PC-3 (cell line): ENCODE measurements around the gene BACE1. TPM values are rescaled to one million over a fixed set of nuclear protein-coding genes. Genes with fewer than 3 reads are reported as not detected.

Source experiments
- ATAC-seq: fragments of 200-7000 bp; cut with Tn5 transposase; 2 replicates; pipeline ENCODE4 v1.9.1; 2020; ENCODE audit warnings: mild to moderate bottlenecking, moderate library complexity
- BruUV-seq: library from RNA; stranded (reverse); fragments of 400-500 nt; replicated peaks from 2 replicates; lab custom pipeline; 2021; lab: Mats Ljungman, UMichigan
- CTCF ChIA-PET: fragments of 300-600 bp; sonication (Branson Sonifier 250); formaldehyde crosslinking; loops from one replicate; lab custom pipeline; 2022; ENCODE audit warnings: antibody characterized with exemption; lab: Charles Lee
- POLR2A ChIA-PET: fragments of 300-600 bp; sonication (Branson Sonifier 250); formaldehyde crosslinking; loops from one replicate; lab custom pipeline; 2022; ENCODE audit warnings: antibody characterized with exemption; ENCODE audit not compliant: unreplicated experiment; lab: Charles Lee
- DNase-seq: peaks from one replicate; pipeline ENCODE4 v3.0.0-alpha.2; 2015
- H2AFZ ChIP-seq: fragments of 300-600 bp; sonication (generic); 2 replicates; pipeline ENCODE4 v1.6.0; 2016; ENCODE audit warnings: antibody characterized with exemption, low read length
- H3F3A ChIP-seq: fragments of 300-600 bp; sonication (generic); one replicate; pipeline ENCODE4 v1.6.0; 2017; ENCODE audit warnings: antibody characterized with exemption, low read length, control low read depth, mild to moderate bottlenecking; ENCODE audit not compliant: unreplicated experiment
- H3K27ac ChIP-seq: fragments of 300-600 bp; sonication (generic); 2 replicates; pipeline ENCODE4 v1.5.1; 2016; ENCODE audit warnings: mild to moderate bottlenecking, low read length
- H3K27me3 ChIP-seq: fragments of 300-600 bp; sonication (generic); 2 replicates; pipeline ENCODE4 v1.6.1; 2016; ENCODE audit warnings: low read length, mixed read lengths
- H3K36me3 ChIP-seq: fragments of 300-600 bp; sonication (generic); 2 replicates; pipeline ENCODE4 v1.6.1; 2016; ENCODE audit warnings: low read depth, mixed run types, low read length, mixed read lengths
- H3K4me1 ChIP-seq: fragments of 300-600 bp; sonication (generic); 2 replicates; pipeline ENCODE4 v1.5.1; 2016; ENCODE audit warnings: low read length; ENCODE audit not compliant: insufficient read depth
- H3K4me2 ChIP-seq: fragments of 300-600 bp; sonication (generic); 2 replicates; pipeline ENCODE4 v1.6.0; 2016; ENCODE audit warnings: low read length
- H3K4me3 ChIP-seq: fragments of 300-600 bp; sonication (generic); 2 replicates; pipeline ENCODE4 v1.5.1; 2016; ENCODE audit warnings: mild to moderate bottlenecking, low read length, mixed read lengths
- H3K79me2 ChIP-seq: fragments of 300-600 bp; sonication (generic); 2 replicates; pipeline ENCODE4 v1.6.1; 2017; ENCODE audit warnings: low read length, mixed read lengths
- H3K9ac ChIP-seq: fragments of 300-600 bp; sonication (generic); 2 replicates; pipeline ENCODE4 v1.6.0; 2016; ENCODE audit warnings: mild to moderate bottlenecking, low read length
- H3K9me2 ChIP-seq: fragments of 300-600 bp; sonication (generic); replicated peaks from 2 replicates; pipeline ENCODE4 v1.6.1; 2016; ENCODE audit warnings: mixed run types, low read length, mixed read lengths
- H3K9me3 ChIP-seq: fragments of 300-600 bp; sonication (generic); 2 replicates; pipeline ENCODE4 v1.6.1; 2016; ENCODE audit warnings: low read length, mixed read lengths
- H4K20me1 ChIP-seq: fragments of 300-600 bp; sonication (generic); 2 replicates; pipeline ENCODE4 v1.6.1; 2016; ENCODE audit warnings: low read length, mixed read lengths
- EZH2 ChIP-seq: fragments of 300-600 bp; sonication (generic); IDR thresholded peaks from one replicate; pipeline ENCODE4 v1.6.1; 2017; ENCODE audit warnings: antibody characterized with exemption, mild to moderate bottlenecking, low read length; ENCODE audit not compliant: unreplicated experiment
- EZH2phosphoT487 ChIP-seq: fragments of 300-600 bp; sonication (generic); IDR thresholded peaks from 2 replicates; pipeline ENCODE4 v1.6.1; 2018; ENCODE audit warnings: mild to moderate bottlenecking, antibody characterized with exemption, low read length, borderline replicate concordance
- intact Hi-C: fragments of 100-400 bp; cut with micrococcal nuclease; formaldehyde crosslinking; loops from 2 replicates; pipeline ENCODE4 v1.9.0; 2023
- total RNA-seq: library from RNA; depleted of rRNA; stranded (reverse); fragments of >200 nt; gene quantifications from 2 replicates; pipeline ENCODE4 v1.2.3, GENCODE V29; 2014
- TF ChIP-seq, protein P1 (sequence below): fragments of 300-600 bp; sonication (generic); conservative IDR thresholded peaks from 2 replicates; pipeline ENCODE4 v1.5.1; 2017; ENCODE audit warnings: antibody characterized with exemption, low read depth, mild to moderate bottlenecking, low read length

The BACE1 gene
- total RNA-seq, 1 experiment from 2014 or later: 16.8 TPM

DNA sequence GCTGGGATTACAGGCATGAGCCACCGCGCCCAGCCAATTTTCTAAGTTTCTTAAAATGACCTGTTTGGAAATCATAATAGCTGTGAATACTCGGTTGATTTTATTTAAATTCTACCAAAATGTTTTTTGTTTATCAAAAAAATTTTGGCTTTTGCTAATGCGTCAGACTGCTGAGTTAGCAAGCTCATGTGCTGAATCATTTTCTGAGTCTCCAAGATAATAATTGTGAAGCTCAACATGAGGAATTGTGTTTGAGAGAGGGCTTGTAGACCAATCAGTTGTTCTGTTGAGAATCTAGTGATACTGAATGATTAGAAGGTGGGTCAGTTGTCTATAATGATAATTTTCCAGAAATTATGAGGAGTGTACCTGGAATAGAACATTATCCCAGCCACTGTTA lies 67.7 kb downstream of the BACE1 start:
- intact Hi-C loops: no loop called here
- Histone ChIP-seq H3K4me3 (no peak overlapping the region), H3K9ac (no peak overlapping the region), H2AFZ (no peak overlapping the region), H3K27ac (no peak overlapping the region), H3K4me2 (no peak overlapping the region), H3K79me2 (no peaks in the 10 kb centered on the region), H3K9me3 (no peaks in the 10 kb centered on the region), H3K4me1 (no peaks in the 10 kb centered on the region), H4K20me1 (no peaks in the 10 kb centered on the region), H3K9me2 (no peaks in the 10 kb centered on the region), H3F3A (no peaks in the 10 kb centered on the region), H3K27me3 (no peaks in the 10 kb centered on the region), H3K36me3 (peaks cover 19% of the 10 kb centered on the region; the same call in 1 of the 2 replicates)
- TF ChIP-seq, protein P1, sequence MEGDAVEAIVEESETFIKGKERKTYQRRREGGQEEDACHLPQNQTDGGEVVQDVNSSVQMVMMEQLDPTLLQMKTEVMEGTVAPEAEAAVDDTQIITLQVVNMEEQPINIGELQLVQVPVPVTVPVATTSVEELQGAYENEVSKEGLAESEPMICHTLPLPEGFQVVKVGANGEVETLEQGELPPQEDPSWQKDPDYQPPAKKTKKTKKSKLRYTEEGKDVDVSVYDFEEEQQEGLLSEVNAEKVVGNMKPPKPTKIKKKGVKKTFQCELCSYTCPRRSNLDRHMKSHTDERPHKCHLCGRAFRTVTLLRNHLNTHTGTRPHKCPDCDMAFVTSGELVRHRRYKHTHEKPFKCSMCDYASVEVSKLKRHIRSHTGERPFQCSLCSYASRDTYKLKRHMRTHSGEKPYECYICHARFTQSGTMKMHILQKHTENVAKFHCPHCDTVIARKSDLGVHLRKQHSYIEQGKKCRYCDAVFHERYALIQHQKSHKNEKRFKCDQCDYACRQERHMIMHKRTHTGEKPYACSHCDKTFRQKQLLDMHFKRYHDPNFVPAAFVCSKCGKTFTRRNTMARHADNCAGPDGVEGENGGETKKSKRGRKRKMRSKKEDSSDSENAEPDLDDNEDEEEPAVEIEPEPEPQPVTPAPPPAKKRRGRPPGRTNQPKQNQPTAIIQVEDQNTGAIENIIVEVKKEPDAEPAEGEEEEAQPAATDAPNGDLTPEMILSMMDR: no peak
- TF ChIP-seq EZH2 (no peak), EZH2phosphoT487 (no peak)
- DNase-seq (no peak), ATAC-seq (no peak)
- BruUV-seq: no TSS peak
- ChIA-PET POLR2A (no interaction called here), CTCF (no interaction called here)

DNA sequence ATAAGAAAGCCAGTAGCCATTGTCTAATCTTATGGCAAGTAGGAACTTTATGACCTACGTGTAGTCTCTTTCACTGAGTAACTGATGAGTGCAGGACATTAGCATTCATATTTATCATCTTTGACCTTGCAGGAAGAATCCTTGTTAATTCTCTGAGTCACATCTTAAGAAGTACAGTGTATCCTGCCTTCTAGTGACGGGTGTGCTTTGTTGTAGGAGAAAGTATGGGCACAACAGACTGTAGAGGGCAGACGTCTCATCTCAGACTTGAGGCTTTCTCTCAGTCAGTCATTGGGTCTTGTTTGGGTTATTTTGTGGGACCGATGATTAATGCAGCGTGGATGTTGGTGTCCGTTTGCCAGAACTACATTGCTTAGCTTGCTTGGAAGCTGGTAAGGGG lies 76.8 kb downstream of the BACE1 start:
- H3K79me2 ChIP-seq: no peaks in the 10 kb centered on the region; the same call in 1 of the 2 replicates
- intact Hi-C loops: loop anchor here (1.0 to 10.0 kb wide), 6 partner anchors 21 to 578 kb away; partner anchors contain the start of gene BACE1
- DNase-seq (peak; percentile 96), ATAC-seq (peak; percentile 99)
- no peaks in the 10 kb centered on the region for H4K20me1 ChIP-seq
- POLR2A ChIA-PET: no interaction called here
- H3K36me3 ChIP-seq: peaks cover 3% of the 10 kb centered on the region; the same call in 1 of the 2 replicates
- H3K9me3 ChIP-seq: no peaks in the 10 kb centered on the region
- TF ChIP-seq EZH2phosphoT487 (no peak), EZH2 (no peak)
- TF ChIP-seq, protein P1: peak; percentile 89
- no peak overlapping the region for H3K9ac ChIP-seq
- CTCF ChIA-PET: no interaction called here
- H3K4me1 ChIP-seq: peaks cover 19% of the 10 kb centered on the region
- no TSS peak for BruUV-seq
- H3F3A ChIP-seq: peaks cover 4% of the 10 kb centered on the region
- peak overlapping the region; percentile 17 for H3K4me2 ChIP-seq
- no peaks in the 10 kb centered on the region for H3K9me2 ChIP-seq
- no peaks in the 10 kb centered on the region for H3K27me3 ChIP-seq
- no peak overlapping the region for H3K4me3 ChIP-seq
- no peak overlapping the region for H2AFZ ChIP-seq
- peak overlapping the region; percentile 47 for H3K27ac ChIP-seq

DNA sequence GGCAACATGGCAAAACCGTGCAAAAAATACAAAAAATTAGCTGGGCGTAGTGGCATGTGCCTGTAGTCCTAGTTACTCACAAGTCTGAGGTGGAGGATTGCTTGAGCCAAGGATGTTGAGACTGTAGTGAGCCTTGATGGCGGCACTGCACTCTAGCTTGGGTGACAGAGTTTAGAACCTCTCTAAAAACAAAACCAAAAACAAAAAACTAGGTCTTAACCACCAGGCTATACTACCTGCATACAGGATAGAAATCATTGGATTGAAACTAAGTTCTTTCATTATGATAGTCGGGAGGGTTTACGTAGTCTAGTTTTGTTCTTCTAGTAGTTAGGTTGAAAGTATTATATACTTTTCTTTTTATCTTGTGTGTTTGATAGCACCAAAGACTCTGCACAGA lies 77.8 kb downstream of the BACE1 start:
- Histone ChIP-seq H3K27ac (no peak overlapping the region; the same call in 1 of the 2 replicates), H3K4me2 (no peak overlapping the region), H3K4me1 (peaks cover 27% of the 10 kb centered on the region), H2AFZ (no peak overlapping the region), H3K9ac (no peak overlapping the region), H4K20me1 (no peaks in the 10 kb centered on the region), H3K9me2 (no peaks in the 10 kb centered on the region), H3F3A (peaks cover 4% of the 10 kb centered on the region), H3K4me3 (no peak overlapping the region), H3K9me3 (no peaks in the 10 kb centered on the region), H3K27me3 (no peaks in the 10 kb centered on the region), H3K36me3 (no peaks in the 10 kb centered on the region), H3K79me2 (peaks cover 5% of the 10 kb centered on the region; the same call in 1 of the 2 replicates)
- ChIA-PET CTCF (no interaction called here), POLR2A (no interaction called here)
- ATAC-seq (no peak), DNase-seq (no peak)
- TF ChIP-seq EZH2phosphoT487: no peak
- TF ChIP-seq EZH2: no peak
- TF ChIP-seq, protein P1: no peak
- intact Hi-C loops: loop anchor here (5.0 to 10.0 kb wide), 2 partner anchors 383 to 579 kb away; no protein-coding TSS in a partner anchor
- BruUV-seq: no TSS peak
